VCaP (cell line): ENCODE data around the gene LAPTM5.

Experiments
- H3K27ac ChIP-seq: fragments of 450-650 bp; 2 replicates; pipeline ENCODE4 v1.5.1; 2017
- TF ChIP-seq, protein P1 (sequence below): fragments of 450-650 bp; conservative IDR thresholded peaks from 2 replicates; pipeline ENCODE4 v1.5.1; 2017; ENCODE audit warnings: mild to moderate bottlenecking, moderate library complexity

The LAPTM5 gene

GRCh38 chr1:30757352-30758120 is at the start of gene LAPTM5:
Gene LAPTM5, minus strand, starts transcription at chr1:30757774. Its CDS starts 29 bp downstream, at chr1:30757745.
- H3K27ac ChIP-seq = no peak within 1 kb of the TSS

DNA sequence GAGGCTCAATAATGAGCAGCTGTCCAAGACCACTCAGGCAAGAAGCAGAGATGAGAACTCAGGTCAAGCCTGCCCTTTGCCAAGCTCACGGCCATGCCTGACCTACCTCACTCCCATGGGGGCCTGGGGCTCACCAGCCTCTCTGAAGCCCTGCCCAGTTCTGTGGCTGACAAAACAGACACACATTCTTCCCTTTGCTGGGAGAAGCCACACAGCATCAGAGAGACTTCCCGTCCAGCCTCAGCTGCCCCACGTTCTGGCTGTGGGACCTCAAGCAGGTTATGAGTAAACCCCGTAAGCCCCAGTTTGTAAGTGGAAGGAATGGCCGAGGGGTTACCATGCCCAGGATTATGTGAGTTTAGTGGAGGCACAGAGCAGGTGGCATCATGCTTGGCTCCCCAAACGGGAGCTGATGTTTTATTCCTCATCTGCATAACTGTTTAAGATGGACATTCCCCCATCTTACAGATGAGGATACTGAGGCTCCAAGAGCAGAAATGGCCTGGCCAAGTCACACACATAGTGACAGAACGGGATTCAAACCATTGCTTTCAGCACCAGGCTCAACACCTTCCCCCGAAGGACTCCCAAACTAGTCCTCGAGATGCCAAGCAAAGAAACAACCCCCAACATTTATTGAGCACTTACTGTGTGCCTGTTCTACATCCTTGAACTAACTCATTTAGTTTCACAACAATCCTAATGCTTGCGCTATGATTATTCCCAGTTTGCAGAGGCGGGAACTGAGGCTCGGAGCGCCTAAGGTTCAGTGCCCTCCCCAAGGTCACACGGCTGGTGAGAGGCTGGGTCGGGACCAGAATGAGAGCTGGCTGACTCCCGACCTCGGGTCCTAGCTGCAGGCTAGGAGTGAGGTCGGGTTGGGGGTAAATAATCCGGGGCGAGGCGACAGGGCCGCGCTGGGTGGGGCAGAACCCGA is 49.1 kb upstream of the LAPTM5 start:
- TF ChIP-seq, protein P1, sequence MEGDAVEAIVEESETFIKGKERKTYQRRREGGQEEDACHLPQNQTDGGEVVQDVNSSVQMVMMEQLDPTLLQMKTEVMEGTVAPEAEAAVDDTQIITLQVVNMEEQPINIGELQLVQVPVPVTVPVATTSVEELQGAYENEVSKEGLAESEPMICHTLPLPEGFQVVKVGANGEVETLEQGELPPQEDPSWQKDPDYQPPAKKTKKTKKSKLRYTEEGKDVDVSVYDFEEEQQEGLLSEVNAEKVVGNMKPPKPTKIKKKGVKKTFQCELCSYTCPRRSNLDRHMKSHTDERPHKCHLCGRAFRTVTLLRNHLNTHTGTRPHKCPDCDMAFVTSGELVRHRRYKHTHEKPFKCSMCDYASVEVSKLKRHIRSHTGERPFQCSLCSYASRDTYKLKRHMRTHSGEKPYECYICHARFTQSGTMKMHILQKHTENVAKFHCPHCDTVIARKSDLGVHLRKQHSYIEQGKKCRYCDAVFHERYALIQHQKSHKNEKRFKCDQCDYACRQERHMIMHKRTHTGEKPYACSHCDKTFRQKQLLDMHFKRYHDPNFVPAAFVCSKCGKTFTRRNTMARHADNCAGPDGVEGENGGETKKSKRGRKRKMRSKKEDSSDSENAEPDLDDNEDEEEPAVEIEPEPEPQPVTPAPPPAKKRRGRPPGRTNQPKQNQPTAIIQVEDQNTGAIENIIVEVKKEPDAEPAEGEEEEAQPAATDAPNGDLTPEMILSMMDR = no peak
- H3K27ac ChIP-seq = peak overlapping the region; percentile 28; the same call in 1 of the 2 replicates

More at GRCh38 chr1:30757352-30758120, at the start of gene LAPTM5:
- TF ChIP-seq, protein P1 = no peak

DNA sequence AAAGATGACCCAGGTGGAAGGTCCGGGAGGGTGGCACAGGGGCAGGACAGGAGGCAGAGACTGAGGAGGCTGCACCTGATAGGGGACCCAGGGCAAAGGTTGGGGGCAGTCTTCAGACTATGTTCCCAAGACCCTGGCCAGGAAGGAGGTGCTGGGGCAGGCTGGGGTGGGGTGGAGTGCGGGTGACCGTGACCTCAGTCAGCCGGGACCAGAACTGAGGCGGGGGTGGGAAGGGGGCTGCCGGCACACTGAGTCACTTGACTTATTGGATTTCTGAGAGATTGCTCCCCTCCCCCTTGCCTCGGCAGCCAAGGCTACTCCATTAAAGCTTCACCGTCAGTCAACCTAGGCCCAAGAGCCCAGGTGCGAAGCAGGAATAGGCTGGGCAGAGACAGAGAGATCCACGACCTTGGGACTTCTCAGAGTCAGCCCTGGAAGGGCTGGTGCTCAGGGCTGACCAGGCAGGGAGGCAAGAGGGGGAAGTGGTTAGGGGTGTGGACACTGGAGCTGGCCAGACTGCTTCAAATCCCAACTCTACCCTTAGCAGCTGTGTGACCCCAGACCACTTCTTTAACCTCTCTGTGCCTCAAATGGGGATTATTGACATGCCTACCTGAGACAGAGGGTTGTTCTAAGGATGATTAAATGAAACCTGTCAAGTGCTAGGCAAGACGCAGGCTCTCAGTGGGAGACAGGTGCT is 47.9 kb upstream of the LAPTM5 start:
- TF ChIP-seq, protein P1 = no peak

GRCh38 chr1:30804822-30805221 is 47.2 kb upstream of the LAPTM5 start:
- TF ChIP-seq, protein P1 = no peak
- H3K27ac ChIP-seq = no peak overlapping the region

More for the DNA sequence above, 47.9 kb upstream of the LAPTM5 start:
- no peak overlapping the region for H3K27ac ChIP-seq

DNA sequence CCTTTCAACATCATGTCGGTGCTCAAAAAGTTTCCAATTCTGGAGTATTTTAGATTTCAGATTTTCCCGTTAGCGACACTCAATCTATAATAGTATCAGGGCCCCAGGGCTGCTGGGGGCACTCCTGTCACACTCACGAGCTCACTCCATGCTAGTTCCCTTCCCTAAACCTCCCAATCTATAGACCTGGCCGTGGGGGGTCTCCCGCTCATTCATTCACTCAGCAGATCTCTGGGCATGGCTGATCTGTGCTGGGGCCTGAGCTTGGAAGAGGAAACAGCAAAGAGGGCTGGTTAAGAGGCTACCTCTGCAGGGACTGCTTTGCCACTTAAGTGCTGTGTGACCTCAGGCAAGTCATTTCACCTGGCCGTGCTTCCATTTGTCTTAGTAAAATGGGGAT is 46.8 kb upstream of the LAPTM5 start:
- no peak overlapping the region for H3K27ac ChIP-seq

DNA sequence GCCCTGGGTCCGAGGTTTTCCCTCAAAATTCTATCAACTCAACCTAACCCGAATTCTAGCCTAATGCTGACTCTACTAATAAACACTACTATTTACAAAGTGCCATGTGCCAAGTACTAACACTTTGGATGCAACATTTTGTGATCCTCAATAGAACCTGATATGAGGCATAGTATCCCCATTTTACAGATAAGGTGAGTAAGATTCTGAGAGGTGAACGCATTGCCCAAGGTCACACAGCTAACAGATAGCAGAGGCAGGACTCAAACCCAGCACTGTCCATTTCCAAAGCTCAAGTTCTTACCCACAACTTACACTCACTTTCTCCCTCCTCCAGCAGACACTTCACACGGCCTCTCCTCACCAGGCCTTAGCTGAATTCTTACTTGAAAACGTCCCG is 46.0 kb upstream of the LAPTM5 start:
- H3K27ac ChIP-seq = no peak overlapping the region
- TF ChIP-seq, protein P1 = no peak

More for the DNA sequence above, 46.8 kb upstream of the LAPTM5 start:
- TF ChIP-seq, protein P1 = no peak

- H3K27ac ChIP-seq = no peak overlapping the region
- TF ChIP-seq, protein P1 = peak; percentile 95
Observed at GRCh38 chr1:30801771-30802198, 44.2 kb upstream of the LAPTM5 start.
